GM12872 (cell line): Measurements from ENCODE around the gene PDZK1.

Experiments used
- TF ChIP-seq, protein P1 (sequence below): IDR thresholded peaks from 3 replicates; pipeline ENCODE4 v1.5.1; 2011; ENCODE audit warnings: low read depth, mild to moderate bottlenecking, low read length, moderate library complexity; ENCODE audit not compliant: insufficient read depth

Gene PDZK1

DNA sequence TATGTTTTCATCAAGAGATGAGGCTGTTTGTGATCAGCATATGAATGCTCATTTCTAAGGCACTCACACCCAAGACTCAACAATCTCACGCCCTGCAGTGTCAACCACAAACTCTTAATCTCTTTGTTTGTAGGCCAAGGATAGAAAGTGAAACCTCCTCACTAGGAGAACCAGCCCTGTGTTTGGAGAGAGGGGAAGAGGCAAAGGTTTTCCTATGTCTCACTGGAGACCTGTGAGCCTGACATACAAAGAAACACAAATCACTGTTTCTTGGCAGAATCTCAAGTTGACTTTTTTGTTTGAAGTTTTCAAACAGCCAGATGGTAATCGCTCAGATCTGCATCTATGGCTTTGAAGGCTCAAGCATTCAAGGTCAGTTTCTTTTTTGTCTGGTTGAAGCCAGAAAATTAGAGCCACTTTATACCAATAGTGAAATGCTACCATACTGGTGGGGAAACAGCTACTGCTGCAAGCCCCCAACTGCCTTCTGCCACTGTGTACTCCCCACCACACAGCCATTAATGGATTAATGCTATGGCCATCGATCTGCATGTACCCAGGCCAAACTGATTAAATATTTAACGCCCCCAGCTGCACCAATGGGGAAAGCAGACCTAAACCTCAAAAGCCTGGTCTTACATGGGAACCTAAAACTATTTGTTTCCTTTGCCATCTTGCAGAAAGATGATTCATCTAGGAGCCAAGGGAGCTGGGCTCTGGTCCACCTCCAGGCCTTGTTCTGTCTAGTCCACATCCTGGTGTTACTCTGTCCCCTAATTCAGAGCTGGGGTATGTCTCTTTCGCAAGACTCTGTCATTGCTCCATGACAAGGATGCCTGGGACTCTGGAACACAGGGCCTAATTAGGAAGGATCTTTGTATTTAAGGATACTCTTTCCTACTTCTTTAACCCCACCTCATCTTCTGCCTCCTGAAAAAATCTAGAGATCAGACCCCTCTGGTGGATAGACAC is 16.3 kb downstream of the PDZK1 start:
- TF ChIP-seq, protein P1, sequence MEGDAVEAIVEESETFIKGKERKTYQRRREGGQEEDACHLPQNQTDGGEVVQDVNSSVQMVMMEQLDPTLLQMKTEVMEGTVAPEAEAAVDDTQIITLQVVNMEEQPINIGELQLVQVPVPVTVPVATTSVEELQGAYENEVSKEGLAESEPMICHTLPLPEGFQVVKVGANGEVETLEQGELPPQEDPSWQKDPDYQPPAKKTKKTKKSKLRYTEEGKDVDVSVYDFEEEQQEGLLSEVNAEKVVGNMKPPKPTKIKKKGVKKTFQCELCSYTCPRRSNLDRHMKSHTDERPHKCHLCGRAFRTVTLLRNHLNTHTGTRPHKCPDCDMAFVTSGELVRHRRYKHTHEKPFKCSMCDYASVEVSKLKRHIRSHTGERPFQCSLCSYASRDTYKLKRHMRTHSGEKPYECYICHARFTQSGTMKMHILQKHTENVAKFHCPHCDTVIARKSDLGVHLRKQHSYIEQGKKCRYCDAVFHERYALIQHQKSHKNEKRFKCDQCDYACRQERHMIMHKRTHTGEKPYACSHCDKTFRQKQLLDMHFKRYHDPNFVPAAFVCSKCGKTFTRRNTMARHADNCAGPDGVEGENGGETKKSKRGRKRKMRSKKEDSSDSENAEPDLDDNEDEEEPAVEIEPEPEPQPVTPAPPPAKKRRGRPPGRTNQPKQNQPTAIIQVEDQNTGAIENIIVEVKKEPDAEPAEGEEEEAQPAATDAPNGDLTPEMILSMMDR, result no peak

DNA sequence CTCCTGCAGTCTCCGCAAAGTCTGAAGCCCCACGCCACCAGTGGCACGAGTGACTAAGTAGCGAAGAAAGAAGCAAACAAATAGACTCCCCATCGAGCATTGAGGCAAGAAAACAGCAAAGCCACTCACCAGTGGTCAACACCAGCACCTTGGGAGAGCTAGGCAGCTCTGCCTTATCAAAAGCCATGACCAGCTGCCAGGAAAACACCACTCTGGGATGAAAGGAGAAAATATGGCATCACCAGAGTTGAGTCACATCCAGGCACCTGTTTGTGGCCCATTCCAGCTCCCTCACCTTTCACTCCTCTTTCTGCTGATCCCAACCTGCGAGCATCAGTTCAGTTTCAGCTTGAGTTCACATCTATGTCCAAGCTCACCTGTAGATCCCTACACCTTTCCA is 17.2 kb downstream of the PDZK1 start:
- TF ChIP-seq, protein P1, result no peak

DNA sequence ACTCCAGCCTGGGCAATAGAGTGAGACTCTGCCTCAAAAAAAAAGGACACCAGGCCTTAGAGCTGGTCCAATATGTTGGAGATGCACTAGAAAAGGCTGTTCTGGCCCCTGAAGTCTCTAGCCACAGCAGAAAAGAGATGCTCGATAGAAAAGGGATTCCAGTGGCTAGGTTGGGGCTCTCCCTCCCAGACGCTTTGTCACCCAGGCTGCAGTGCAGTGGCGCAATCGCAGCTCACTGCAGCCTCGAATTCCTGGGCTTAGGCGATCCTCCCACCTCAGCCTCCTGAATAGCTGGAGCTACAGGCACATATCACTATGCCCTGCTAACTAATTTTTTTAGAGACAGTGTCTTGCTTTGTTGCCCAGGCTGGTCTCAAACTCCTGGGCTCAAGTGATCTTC is 18.2 kb downstream of the PDZK1 start:
- TF ChIP-seq, protein P1, result no peak

DNA sequence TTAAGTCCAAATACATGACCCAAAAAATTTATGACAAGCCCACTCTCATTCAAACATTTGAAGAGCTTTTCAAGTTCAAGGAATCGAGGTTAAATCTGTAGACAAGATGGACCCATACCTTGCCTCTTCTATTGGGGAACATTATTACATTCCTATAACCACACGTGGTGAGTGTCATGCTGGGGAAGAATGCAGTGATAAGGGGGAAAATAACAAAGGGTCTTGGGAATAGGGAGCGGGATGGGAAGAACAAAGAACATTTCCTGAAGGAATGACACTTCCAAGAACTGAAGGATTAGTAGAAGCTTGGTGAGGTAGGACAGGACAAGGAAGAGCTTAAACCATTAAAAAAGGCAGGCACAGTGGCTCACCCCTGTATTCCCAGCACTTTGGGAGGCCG is 18.8 kb downstream of the PDZK1 start:
- TF ChIP-seq, protein P1, result no peak
